HepG2 (cell line): Measurements from ENCODE around the gene CEBPA. TPM values are rescaled to one million over a fixed set of nuclear protein-coding genes. Genes with fewer than 3 reads are reported as not detected.

Source experiments
- ATAC-seq: fragments of 200-7000 bp; cut with Tn5 transposase; 3 replicates; pipeline ENCODE4 v1.9.1; 2020; ENCODE audit warnings: mild to moderate bottlenecking, moderate library complexity
- BruUV-seq: library from RNA; stranded (reverse); fragments of 400-500 nt; replicated peaks from 2 replicates; lab custom pipeline; 2021; lab: Mats Ljungman, UMichigan
- CTCF ChIA-PET: fragments of 300-600 bp; formaldehyde crosslinking; extraction: SDS; loops from one replicate; lab custom pipeline; 2021; ENCODE audit warnings: low total read pairs, inconsistent platforms, low intra/inter-chr PET ratio; lab: Yijun Ruan, JAX
- POLR2A ChIA-PET: fragments of 350-600 bp; sonication (Branson Sonifier 250); formaldehyde crosslinking; loops from one replicate; lab custom pipeline; 2020; ENCODE audit warnings: antibody characterized with exemption, inconsistent platforms; lab: Yijun Ruan, JAX
- DNase-seq: peaks from one replicate; pipeline ENCODE4 v3.0.0-alpha.2; 2015; ENCODE audit warnings: low spot score
- FAIRE-seq: peaks from 3 replicates; lab custom pipeline; 2011; peaks lifted over from hg19 to GRCh38; lab: Jason Lieb, UNC
- H2AFZ ChIP-seq: one replicate; pipeline ENCODE4 v1.6.1; 2011; ENCODE audit warnings: low read length, inconsistent platforms
- H3K27ac ChIP-seq: fragments of 300-600 bp; 3 replicates; pipeline ENCODE4 v1.8.0; 2011; ENCODE audit warnings: mixed run types, mild to moderate bottlenecking, mixed read lengths, low read length, inconsistent platforms; ENCODE audit not compliant: insufficient read depth; ENCODE audit errors: extremely low read length
- H3K27me3 ChIP-seq, 2 experiments: fragments of 200-600 bp in 1 of 2; 2 replicates in 1 of 2; 3 replicates in 1 of 2; pipeline versions ENCODE4 v1.6.0 to v1.8.0; 2011; ENCODE audit warnings: low read length in 2 of 2, mild to moderate bottlenecking in 2 of 2, moderate library complexity in 2 of 2, inconsistent platforms in 1 of 2; ENCODE audit not compliant: insufficient read depth in 2 of 2, control insufficient read depth in 1 of 2
- H3K36me3 ChIP-seq, 2 experiments: fragments of 200-600 bp in 1 of 2; replicated peaks in 1 of 2; 2 replicates in 1 of 2; 3 replicates in 1 of 2; pipeline versions ENCODE4 v1.5.1 to v1.8.0; 2011; ENCODE audit warnings: low read length in 2 of 2, inconsistent platforms in 1 of 2; ENCODE audit not compliant: insufficient read depth in 2 of 2, control insufficient read depth in 1 of 2
- H3K4me1 ChIP-seq: 2 replicates; pipeline ENCODE4 v1.5.1; 2012; ENCODE audit warnings: low read length, inconsistent platforms; ENCODE audit not compliant: insufficient read depth
- H3K4me2 ChIP-seq: 2 replicates; pipeline ENCODE4 v1.6.0; 2011; ENCODE audit warnings: low read depth, low read length, inconsistent platforms
- H3K4me3 ChIP-seq, 3 experiments: fragments of 200-600 bp in 1 of 3; sonication (generic), shearing (Covaris generic) in 1 of 3; replicated peaks in 1 of 3; 2 replicates each; pipeline ENCODE4 v1.5.1; 2011 to 2016; ENCODE audit warnings: low read length in 3 of 3, inconsistent platforms in 2 of 3, low read depth in 2 of 3, mild to moderate bottlenecking in 2 of 3, control low read depth in 1 of 3, mixed read lengths in 1 of 3; ENCODE audit not compliant: insufficient read depth in 1 of 3
- H3K79me2 ChIP-seq: one replicate; pipeline ENCODE4 v1.6.1; 2011; ENCODE audit warnings: low read length, inconsistent platforms; ENCODE audit not compliant: insufficient read depth
- H3K9ac ChIP-seq: 2 replicates; pipeline ENCODE4 v1.6.0; 2011; ENCODE audit warnings: mild to moderate bottlenecking, low read depth, low read length, inconsistent platforms; ENCODE audit not compliant: insufficient read depth
- H3K9me3 ChIP-seq: 2 replicates; pipeline ENCODE4 v1.5.1; 2012; ENCODE audit warnings: mild to moderate bottlenecking, low read length
- H4K20me1 ChIP-seq: 2 replicates; pipeline ENCODE4 v1.6.0; 2011; ENCODE audit warnings: inconsistent platforms, mild to moderate bottlenecking, low read length, moderate library complexity; ENCODE audit not compliant: insufficient read depth
- KLF6 ChIP-seq: IDR thresholded peaks from 2 replicates; pipeline ENCODE4 v1.8.0; 2016; ENCODE audit warnings: missing biosample characterization, missing genetic modification reagents
- NFIC ChIP-seq: IDR thresholded peaks from 2 replicates; pipeline ENCODE4 v1.6.1; 2012; ENCODE audit warnings: mild to moderate bottlenecking, low read length, inconsistent platforms
- ZBTB7B ChIP-seq: sonication (generic); formaldehyde crosslinking; IDR thresholded peaks from 2 replicates; pipeline ENCODE4 v1.4.0; 2020; ENCODE audit warnings: missing genetic modification reagents
- ZFYVE20 ChIP-seq: sonication (generic); formaldehyde crosslinking; IDR thresholded peaks from 2 replicates; pipeline ENCODE4 v1.8.0; 2023; ENCODE audit warnings: low read depth, mild to moderate bottlenecking, moderate library complexity, missing genetic modification reagents, borderline replicate concordance
- ZNF326 ChIP-seq: sonication (generic); formaldehyde crosslinking; IDR thresholded peaks from 2 replicates; pipeline ENCODE4 v1.4.0; 2020; ENCODE audit warnings: missing genetic modification reagents, borderline replicate concordance
- ZNF660 ChIP-seq: sonication (generic); formaldehyde crosslinking; IDR thresholded peaks from 2 replicates; pipeline ENCODE4 v1.5.1; 2020; ENCODE audit warnings: mild to moderate bottlenecking, low read depth, missing genetic modification reagents, borderline replicate concordance
- ZNF839 ChIP-seq: sonication (generic); formaldehyde crosslinking; IDR thresholded peaks from 2 replicates; pipeline ENCODE4 v1.4.0; 2020; ENCODE audit warnings: missing genetic modification reagents, mild to moderate bottlenecking, borderline replicate concordance
- ZNF850 ChIP-seq: sonication (generic); formaldehyde crosslinking; conservative IDR thresholded peaks from 2 replicates; pipeline ENCODE4 v1.9.0; 2021; ENCODE audit warnings: mild to moderate bottlenecking, missing genetic modification reagents
- WGBS: methylation state at CpG from one replicate; pipeline ENCODE4 v1.1.6; 2017; ENCODE audit warnings: low lambda C conversion rate; 5-methylcytosine and 5-hydroxymethylcytosine counted together
- in situ Hi-C: cut with HindIII; loops from 2 replicates; pipeline ENCODE4 v1.10.0; 2017; ENCODE audit warnings: low pct_unique_long_range_greater_than_20kb; ENCODE audit not compliant: extremely low pct_ligation_motif_present
- intact Hi-C: fragments of 100-400 bp; cut with micrococcal nuclease; formaldehyde crosslinking; loops from one replicate; pipeline ENCODE4 v1.10.0; 2022; ENCODE audit not compliant: unreplicated experiment
- polyA plus RNA-seq, 8 experiments: library from polyadenylated mRNA; depleted of rRNA in 3 of 8; stranded (reverse) in 7 of 8; unstranded in 1 of 8; fragments of >200 nt; fragmentation: Illumina TruSeq in 4 of 8; extraction: Trizol in 4 of 8; gene quantifications; 2 replicates each; pipeline versions ENCODE4 v1.2.1 to v1.2.3, GENCODE V29; 2011 to 2016; ENCODE audit warnings: low read depth in 4 of 8, missing spikeins in 1 of 8, mixed read lengths in 1 of 8; ENCODE audit not compliant: insufficient read depth in 1 of 8
- total RNA-seq, 5 experiments: library from RNA; depleted of rRNA; stranded (reverse); fragments of >200 nt; fragmentation: Illumina TruSeq; extraction: Trizol; gene quantifications; 2 replicates each; pipeline ENCODE4 v1.2.3, GENCODE V29; 2016; ENCODE audit warnings: low read depth in 1 of 5
- TF ChIP-seq, protein P1 (sequence below): sonication (generic); formaldehyde crosslinking; IDR thresholded peaks from 2 replicates; pipeline ENCODE4 v1.5.0; 2020; ENCODE audit warnings: mild to moderate bottlenecking, missing genetic modification reagents
- TF ChIP-seq, protein P2 (sequence below): IDR thresholded peaks from 2 replicates; pipeline ENCODE4 v1.6.1; 2012; ENCODE audit warnings: low read depth, low read length, improper control_type of control experiment
- TF ChIP-seq, protein P3 (sequence below): sonication (generic); formaldehyde crosslinking; IDR thresholded peaks from 2 replicates; pipeline ENCODE4 v1.8.0; 2022; ENCODE audit warnings: missing genetic modification reagents, mild to moderate bottlenecking, inconsistent platforms, borderline replicate concordance
- TF ChIP-seq, protein P4 (sequence below): IDR thresholded peaks from 2 replicates; pipeline ENCODE4 v1.6.1; 2016

CEBPA gene
- total and polyA plus RNA-seq, 2 of the 13 experiments (the other 11 are each of a cell fraction or from before 2014, with no cell fraction given) = 24.8 to 103 TPM

DNA sequence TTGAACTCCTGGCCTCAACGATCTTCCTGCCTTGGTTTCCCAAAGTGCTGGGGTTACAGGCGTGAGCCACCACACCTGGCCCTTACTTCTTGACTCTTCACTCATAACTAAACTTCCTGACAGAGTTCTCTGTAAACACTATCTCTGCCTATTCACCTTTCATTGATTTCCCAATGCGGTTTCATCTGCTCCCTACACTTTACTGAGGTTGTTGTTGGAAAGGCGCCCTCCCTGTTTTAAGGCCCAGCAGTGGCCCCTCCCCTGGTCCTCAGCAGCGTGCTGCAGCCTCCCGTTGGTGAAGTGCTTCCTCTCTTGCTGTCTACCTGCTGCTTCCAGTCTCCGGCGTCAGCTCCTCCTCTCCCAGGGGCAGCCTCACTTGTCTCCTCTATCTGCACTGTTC lies 26.7 kb upstream of the CEBPA start:
- Histone ChIP-seq H3K9ac (no peak overlapping the region), H3K4me1 (peaks cover 41% of the 10 kb centered on the region), H3K27me3 (peaks cover 0 to 6% of the 10 kb centered on the region in 2 experiments; a peak in 1 of 5 replicates), H2AFZ (no peak overlapping the region), H3K4me2 (no peak overlapping the region)
- no peak for ATAC-seq
- TF ChIP-seq ZNF839 (no peak), NFIC (no peak), ZBTB7B (CRISPR knock-in tag) (no peak), ZNF660 (CRISPR knock-in tag) (no peak), KLF6 (CRISPR knock-in tag) (no peak), ZFYVE20 (CRISPR knock-in tag) (no peak), ZNF850 (CRISPR knock-in tag) (no peak), ZNF326 (CRISPR knock-in tag) (no peak)
- TF ChIP-seq, protein P1, sequence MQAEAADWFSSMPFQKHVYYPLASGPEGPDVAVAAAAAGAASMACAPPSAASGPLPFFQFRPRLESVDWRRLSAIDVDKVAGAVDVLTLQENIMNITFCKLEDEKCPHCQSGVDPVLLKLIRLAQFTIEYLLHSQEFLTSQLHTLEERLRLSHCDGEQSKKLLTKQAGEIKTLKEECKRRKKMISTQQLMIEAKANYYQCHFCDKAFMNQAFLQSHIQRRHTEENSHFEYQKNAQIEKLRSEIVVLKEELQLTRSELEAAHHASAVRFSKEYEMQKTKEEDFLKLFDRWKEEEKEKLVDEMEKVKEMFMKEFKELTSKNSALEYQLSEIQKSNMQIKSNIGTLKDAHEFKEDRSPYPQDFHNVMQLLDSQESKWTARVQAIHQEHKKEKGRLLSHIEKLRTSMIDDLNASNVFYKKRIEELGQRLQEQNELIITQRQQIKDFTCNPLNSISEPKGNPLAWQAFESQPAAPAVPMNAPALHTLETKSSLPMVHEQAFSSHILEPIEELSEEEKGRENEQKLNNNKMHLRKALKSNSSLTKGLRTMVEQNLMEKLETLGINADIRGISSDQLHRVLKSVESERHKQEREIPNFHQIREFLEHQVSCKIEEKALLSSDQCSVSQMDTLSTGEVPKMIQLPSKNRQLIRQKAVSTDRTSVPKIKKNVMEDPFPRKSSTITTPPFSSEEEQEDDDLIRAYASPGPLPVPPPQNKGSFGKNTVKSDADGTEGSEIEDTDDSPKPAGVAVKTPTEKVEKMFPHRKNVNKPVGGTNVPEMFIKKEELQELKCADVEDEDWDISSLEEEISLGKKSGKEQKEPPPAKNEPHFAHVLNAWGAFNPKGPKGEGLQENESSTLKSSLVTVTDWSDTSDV (CRISPR knock-in tag) = no peak
- TF ChIP-seq, protein P2, sequence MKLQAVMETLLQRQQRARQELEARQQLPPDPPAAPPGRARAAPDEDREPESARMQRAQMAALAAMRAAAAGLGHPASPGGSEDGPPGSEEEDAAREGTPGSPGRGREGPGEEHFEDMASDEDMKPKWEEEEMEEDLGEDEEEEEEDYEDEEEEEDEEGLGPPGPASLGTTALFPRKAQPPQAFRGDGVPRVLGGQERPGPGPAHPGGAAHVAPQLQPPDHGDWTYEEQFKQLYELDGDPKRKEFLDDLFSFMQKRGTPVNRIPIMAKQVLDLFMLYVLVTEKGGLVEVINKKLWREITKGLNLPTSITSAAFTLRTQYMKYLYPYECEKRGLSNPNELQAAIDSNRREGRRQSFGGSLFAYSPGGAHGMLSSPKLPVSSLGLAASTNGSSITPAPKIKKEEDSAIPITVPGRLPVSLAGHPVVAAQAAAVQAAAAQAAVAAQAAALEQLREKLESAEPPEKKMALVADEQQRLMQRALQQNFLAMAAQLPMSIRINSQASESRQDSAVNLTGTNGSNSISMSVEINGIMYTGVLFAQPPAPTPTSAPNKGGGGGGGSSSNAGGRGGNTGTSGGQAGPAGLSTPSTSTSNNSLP = no peak
- TF ChIP-seq, protein P3, sequence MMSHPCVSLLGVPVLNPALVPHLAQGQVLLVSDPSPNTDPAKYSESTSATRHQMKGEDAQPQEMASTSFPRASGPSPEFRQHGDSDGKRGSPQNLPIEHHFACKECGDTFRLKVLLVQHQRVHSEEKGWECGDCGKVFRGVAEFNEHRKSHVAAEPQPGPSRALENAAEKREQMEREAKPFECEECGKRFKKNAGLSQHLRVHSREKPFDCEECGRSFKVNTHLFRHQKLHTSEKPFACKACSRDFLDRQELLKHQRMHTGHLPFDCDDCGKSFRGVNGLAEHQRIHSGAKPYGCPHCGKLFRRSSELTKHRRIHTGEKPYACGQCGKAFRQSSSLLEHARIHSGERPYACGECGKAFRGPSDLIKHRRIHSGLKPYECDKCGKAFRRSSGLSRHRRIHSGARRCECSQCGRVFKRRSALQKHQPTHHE (CRISPR knock-in tag) = no peak
- TF ChIP-seq, protein P4, sequence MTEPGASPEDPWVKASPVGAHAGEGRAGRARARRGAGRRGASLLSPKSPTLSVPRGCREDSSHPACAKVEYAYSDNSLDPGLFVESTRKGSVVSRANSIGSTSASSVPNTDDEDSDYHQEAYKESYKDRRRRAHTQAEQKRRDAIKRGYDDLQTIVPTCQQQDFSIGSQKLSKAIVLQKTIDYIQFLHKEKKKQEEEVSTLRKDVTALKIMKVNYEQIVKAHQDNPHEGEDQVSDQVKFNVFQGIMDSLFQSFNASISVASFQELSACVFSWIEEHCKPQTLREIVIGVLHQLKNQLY (CRISPR knock-in tag) = no peak
- TF ChIP-seq, all 625 proteins: peak for 0
- ChIA-PET POLR2A (no interaction called here), CTCF (no interaction called here)
- 18% methylated on average over 8 of the region's 8 CpGs for WGBS
- intact Hi-C loops = no loop called here
- Histone ChIP-seq H3K9me3 (peaks cover 6% of the 10 kb centered on the region; the same call in 1 of the 2 replicates), H3K27ac (no peak overlapping the region), H3K36me3 (no peaks in the 10 kb centered on the region), H3K4me3 (no peak overlapping the region), H3K79me2 (no peaks in the 10 kb centered on the region), H4K20me1 (no peaks in the 10 kb centered on the region)
- BruUV-seq = no TSS peak
- FAIRE-seq = no peak
- in situ Hi-C loops = no loop called here
- DNase-seq = no peak
